Fibroblast of lung (primary cell): ENCODE measurements around the gene B3GALT5. TPM values are rescaled to one million over a fixed set of nuclear protein-coding genes. Genes with fewer than 3 reads are reported as not detected.

Experiments used
- DNase-seq, 2 donors: peaks; one replicate each; pipeline versions ENCODE4 v3.0.0 to v3.0.0-alpha.2; 2010; ENCODE audit warnings: low read depth in 2 of 2
- H2AFZ ChIP-seq: 2 replicates; pipeline ENCODE4 v1.5.1; 2012; ENCODE audit warnings: low read length, control low read depth, inconsistent platforms
- H3K27ac ChIP-seq: 2 replicates; pipeline ENCODE4 v1.5.1; 2011; ENCODE audit warnings: low read length, control low read depth; ENCODE audit not compliant: insufficient read depth
- H3K27me3 ChIP-seq: 2 replicates; pipeline ENCODE4 v1.5.1; 2011; ENCODE audit warnings: mild to moderate bottlenecking, low read length; ENCODE audit not compliant: control insufficient read depth, insufficient read depth
- H3K36me3 ChIP-seq: 2 replicates; pipeline ENCODE4 v1.5.1; 2011; ENCODE audit warnings: low read length; ENCODE audit not compliant: control insufficient read depth, insufficient read depth
- H3K4me1 ChIP-seq: 2 replicates; pipeline ENCODE4 v1.5.1; 2011; ENCODE audit warnings: low read length; ENCODE audit not compliant: control insufficient read depth, insufficient read depth; ENCODE audit errors: extremely low read depth
- H3K4me2 ChIP-seq: 2 replicates; pipeline ENCODE4 v1.5.1; 2011; ENCODE audit warnings: low read length, control low read depth; ENCODE audit not compliant: insufficient read depth; ENCODE audit errors: extremely low read depth
- H3K4me3 ChIP-seq, 4 experiments: fragments of 200-600 bp in 1 of 4; sonication (generic) in 1 of 4; replicated peaks in 1 of 4; 2 replicates each; pipeline ENCODE4 v1.5.1; 2011 to 2016; ENCODE audit warnings: low read length in 4 of 4, low read depth in 3 of 4, mild to moderate bottlenecking in 3 of 4, control low read depth in 2 of 4, inconsistent platforms in 1 of 4, mixed read lengths in 1 of 4; ENCODE audit not compliant: insufficient read depth in 1 of 4; ENCODE audit errors: control extremely low read depth in 1 of 4
- H3K79me2 ChIP-seq: 2 replicates; pipeline ENCODE4 v1.5.1; 2012; ENCODE audit warnings: mild to moderate bottlenecking, low read length, inconsistent platforms; ENCODE audit not compliant: control insufficient read depth, insufficient read depth
- H3K9ac ChIP-seq: 2 replicates; pipeline ENCODE4 v1.5.1; 2011; ENCODE audit warnings: mild to moderate bottlenecking, low read length, control low read depth; ENCODE audit not compliant: insufficient read depth
- H3K9me3 ChIP-seq: 2 replicates; pipeline ENCODE4 v1.5.1; 2012; ENCODE audit warnings: low read depth, low read length; ENCODE audit not compliant: control insufficient read depth, insufficient read depth
- H4K20me1 ChIP-seq: 2 replicates; pipeline ENCODE4 v1.5.1; 2011; ENCODE audit warnings: low read length; ENCODE audit not compliant: control insufficient read depth, insufficient read depth; ENCODE audit errors: extremely low read depth
- CTCF ChIP-seq, 2 donors: IDR thresholded peaks in 1 of 2; conservative IDR thresholded peaks in 1 of 2; 1 replicate in 1 of 2; 2 replicates in 1 of 2; pipeline ENCODE4 v1.5.1; 2011 to 2012; ENCODE audit warnings: low read length in 2 of 2, control low read depth in 1 of 2, inconsistent platforms in 1 of 2, low read depth in 1 of 2, mild to moderate bottlenecking in 1 of 2
- EZH2 ChIP-seq: IDR thresholded peaks from 2 replicates; pipeline ENCODE4 v1.5.1; 2012; ENCODE audit warnings: low read length, control low read depth, mild to moderate bottlenecking; ENCODE audit errors: missing control alignments
- polyA minus RNA-seq: library from RNA; depleted of rRNA, polyadenylated mRNA; stranded (reverse); fragments of >200 nt; gene quantifications from 2 replicates; pipeline ENCODE4 v1.2.3, GENCODE V29; 2011; ENCODE audit warnings: low replicate concordance
- polyA plus RNA-seq, 2 donors: library from polyadenylated mRNA; depleted of rRNA in 1 of 2; stranded (reverse) in 1 of 2; unstranded in 1 of 2; fragments of >200 nt; gene quantifications; 2 replicates each; pipeline ENCODE4 v1.2.1, GENCODE V29; 2011 to 2012; ENCODE audit warnings: missing spikeins in 1 of 2
- total RNA-seq: library from RNA; depleted of rRNA; stranded (reverse); fragments of >200 nt; gene quantifications from 2 replicates; pipeline ENCODE4 v1.2.1, GENCODE V29; 2014

B3GALT5 gene
- total RNA-seq, result under 0.01 TPM in 1 of 2 replicates, not detected in the other
- under 0.01 and 0.08 TPM in 2 replicates for polyA plus RNA-seq
- 0.02 TPM in 1 of 2 replicates, not detected in the other for polyA plus RNA-seq (2012)
- 0.52 TPM in 1 of 2 replicates, not detected in the other for polyA minus RNA-seq

DNA sequence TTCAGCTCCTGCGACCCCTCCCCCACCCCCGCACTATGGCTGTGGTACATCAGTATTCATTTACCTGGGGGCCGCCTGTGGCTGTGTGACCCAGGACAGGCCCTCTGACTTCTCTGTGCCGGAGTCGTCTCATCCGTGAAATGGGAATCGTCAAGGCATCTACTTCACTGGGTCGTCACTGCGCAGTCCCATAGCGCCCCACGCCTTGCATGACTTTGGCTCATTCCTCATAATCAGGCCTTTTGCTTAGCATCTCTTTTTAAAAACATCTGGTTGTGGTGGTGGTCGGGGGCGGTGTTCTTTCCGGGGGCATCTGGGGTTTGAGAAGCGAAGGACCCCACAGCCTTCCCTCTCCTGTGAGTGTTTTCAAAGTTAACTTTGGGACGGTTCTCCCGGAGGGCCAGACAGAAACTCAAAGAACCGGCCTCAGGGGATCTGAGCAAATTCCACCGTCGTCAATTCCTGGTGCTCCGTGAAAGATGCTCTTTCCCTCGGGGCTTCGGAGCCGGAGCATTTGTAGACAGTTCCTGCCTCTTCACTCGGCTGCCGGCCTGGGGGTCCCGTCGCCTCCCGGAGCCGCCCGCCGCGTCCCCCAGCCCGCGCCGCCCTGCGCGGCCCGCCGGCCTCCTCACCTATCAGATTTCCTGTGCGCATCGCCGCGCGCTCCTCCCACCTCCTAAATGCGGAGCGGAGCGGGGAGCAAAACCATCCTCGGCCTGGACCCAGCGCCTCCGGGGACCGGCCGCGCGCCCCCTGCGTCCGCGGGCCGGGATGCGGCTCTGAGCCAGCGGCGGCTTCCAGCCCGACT lies at the start of gene B3GALT5:
TSS of gene B3GALT5 (plus strand) at position 708 of the 808 bp plus-strand sequence. CDS start 47,620 bp downstream, outside the sequence.
- Histone ChIP-seq H3K27me3 (peaks cover 22% of the 10 kb centered on the region), H3K4me1 (no peaks in the 10 kb centered on the region), H3K4me3 (peak within 1 kb of the TSS in 3 of 4 experiments; percentile 17 to 45 (median 42)), H3K9ac (no peak within 1 kb of the TSS), H3K9me3 (no peaks in the 10 kb centered on the region), H4K20me1 (no peaks in the 10 kb centered on the region), H3K4me2 (peak within 1 kb of the TSS; percentile 82), H3K27ac (no peak within 1 kb of the TSS), H2AFZ (no peak within 1 kb of the TSS), H3K36me3 (no peaks in the 10 kb centered on the region), H3K79me2 (no peaks in the 10 kb centered on the region)
- peak; percentile 22 to 72 for DNase-seq
- TF ChIP-seq EZH2 (peak; percentile 60), CTCF (conservative IDR thresholded peaks at IDR 0.05 in 1 of 2, IDR thresholded peaks at IDR 0.05 in 1 of 2; ENCODE audit: low read depth in 1 of 2, low read length in 2 of 2) (no peak)

GRCh38 chr21:39564200-39564599 lies 48.5 kb upstream of the B3GALT5 start:
- H3K27me3 ChIP-seq, result no peaks in the 10 kb centered on the region
- TF ChIP-seq CTCF (conservative IDR thresholded peaks at IDR 0.05 in 1 of 2, IDR thresholded peaks at IDR 0.05 in 1 of 2; ENCODE audit: low read depth in 1 of 2, low read length in 2 of 2), result no peak
- no peak for TF ChIP-seq EZH2
- H2AFZ ChIP-seq, result no peak overlapping the region
- H3K4me2 ChIP-seq, result no peak overlapping the region
- no peak overlapping the region for H3K27ac ChIP-seq
- H3K4me3 ChIP-seq, result no peak overlapping the region
- no peak for DNase-seq
- no peaks in the 10 kb centered on the region for H3K9me3 ChIP-seq
- H3K36me3 ChIP-seq, result no peaks in the 10 kb centered on the region
- no peaks in the 10 kb centered on the region for H3K4me1 ChIP-seq
- H4K20me1 ChIP-seq, result no peaks in the 10 kb centered on the region
- no peak overlapping the region for H3K9ac ChIP-seq
- no peaks in the 10 kb centered on the region for H3K79me2 ChIP-seq

- H3K4me3 ChIP-seq, result no peak overlapping the region
These were observed 45.4 kb upstream of the B3GALT5 start for GRCh38 chr21:39567180-39567972.

More at GRCh38 chr21:39567180-39567972, 45.4 kb upstream of the B3GALT5 start:
- H2AFZ ChIP-seq, result no peak overlapping the region
- H3K9ac ChIP-seq, result no peak overlapping the region
- no peaks in the 10 kb centered on the region for H3K4me1 ChIP-seq
- no peaks in the 10 kb centered on the region for H3K36me3 ChIP-seq
- no peaks in the 10 kb centered on the region for H4K20me1 ChIP-seq
- no peak overlapping the region for H3K27ac ChIP-seq
- H3K4me2 ChIP-seq, result no peak overlapping the region
- H3K27me3 ChIP-seq, result no peaks in the 10 kb centered on the region
- no peak for DNase-seq
- H3K79me2 ChIP-seq, result no peaks in the 10 kb centered on the region
- H3K9me3 ChIP-seq, result no peaks in the 10 kb centered on the region
- TF ChIP-seq EZH2 (no peak), CTCF (conservative IDR thresholded peaks at IDR 0.05 in 1 of 2, IDR thresholded peaks at IDR 0.05 in 1 of 2; ENCODE audit: low read depth in 1 of 2, low read length in 2 of 2) (no peak)
